Upper lobe of left lung (tissue), 6 donors: ENCODE results near the gene FTO. TPM values are rescaled to one million over a fixed set of nuclear protein-coding genes. Genes with fewer than 3 reads are reported as not detected.
A peak's percentile ranks its signal among the peaks of the same experiment; 100 is the strongest.

Source experiments
- ATAC-seq, 2 donors: fragments of 200-7000 bp; cut with Tn5 transposase; one replicate each; pipeline ENCODE4 v1.9.1; 2022; ENCODE audit warnings: mild to moderate bottlenecking in 2 of 2, moderate library complexity in 2 of 2; ENCODE audit not compliant: low FRiP score in 2 of 2
- DNase-seq, 2 donors: peaks; one replicate each; pipeline ENCODE4 v3.0.0-alpha.2; 2019 to 2020
- H3K27ac ChIP-seq, 4 donors: fragments of 200-600 bp; sonication (generic); one replicate each; pipeline ENCODE4 v1.5.1; 2016 to 2019
- H3K27me3 ChIP-seq, 4 donors: fragments of 200-600 bp; sonication (generic); one replicate each; pipeline ENCODE4 v1.5.1; 2017 to 2019
- H3K36me3 ChIP-seq, 4 donors: fragments of 200-600 bp; sonication (generic); one replicate each; pipeline ENCODE4 v1.5.1; 2016 to 2019
- H3K4me1 ChIP-seq, 4 donors: fragments of 200-600 bp; sonication (generic); one replicate each; pipeline ENCODE4 v1.5.1; 2018 to 2019
- H3K4me3 ChIP-seq, 4 donors: fragments of 200-600 bp; sonication (generic); one replicate each; pipeline ENCODE4 v1.5.1; 2017 to 2019; ENCODE audit warnings: mild to moderate bottlenecking in 2 of 4, moderate library complexity in 1 of 4
- H3K9me3 ChIP-seq, 4 donors: fragments of 200-600 bp; sonication (generic); one replicate each; pipeline ENCODE4 v1.5.1; 2018 to 2019
- EP300 ChIP-seq, 4 donors: sonication (generic); formaldehyde crosslinking; IDR thresholded peaks; one replicate each; pipeline ENCODE4 v1.5.1; 2017; ENCODE audit warnings: antibody characterized with exemption in 4 of 4, control low read depth in 2 of 4
- POLR2A ChIP-seq, 4 donors: fragments of 450-650 bp; IDR thresholded peaks; one replicate each; pipeline ENCODE4 v1.5.1; 2016 to 2017; ENCODE audit warnings: antibody characterized with exemption in 4 of 4, mild to moderate bottlenecking in 2 of 4
- POLR2AphosphoS5 ChIP-seq, 2 donors: sonication (generic); formaldehyde crosslinking; IDR thresholded peaks; one replicate each; pipeline ENCODE4 v1.5.1; 2017; ENCODE audit warnings: antibody characterized with exemption in 2 of 2
- WGBS, 2 donors: methylation state at CpG; one replicate each; pipeline ENCODE4 v1.1.5; 2017 to 2018; 5-methylcytosine and 5-hydroxymethylcytosine counted together
- total RNA-seq, 6 donors: library from RNA; depleted of rRNA in 4 of 6; stranded (reverse); fragments of >200 nt in 4 of 6; gene quantifications; one replicate each; pipeline versions ENCODE4 v1.1.0 to v1.2.1, GENCODE V29; 2016 to 2021
- TF ChIP-seq, protein P1 (sequence below), 6 experiments: fragments of 450-650 bp in 4 of 6; fragments of 200-600 bp in 2 of 6; sonication (generic) in 2 of 6; IDR thresholded peaks; one replicate each; pipeline ENCODE4 v1.5.1; 2016 to 2019; ENCODE audit warnings: antibody characterized with exemption in 6 of 6
- donor health status: DM: no; HTN: no; CAD: no; lungs with moderate emphysema.
- donor health status: DM: no; HTN: yes; CAD: no; lungs with severe emphysema.

Gene FTO
- total RNA-seq, 6 donors from 2014 or later: 62.9 to 114 (median 75.4) TPM

DNA sequence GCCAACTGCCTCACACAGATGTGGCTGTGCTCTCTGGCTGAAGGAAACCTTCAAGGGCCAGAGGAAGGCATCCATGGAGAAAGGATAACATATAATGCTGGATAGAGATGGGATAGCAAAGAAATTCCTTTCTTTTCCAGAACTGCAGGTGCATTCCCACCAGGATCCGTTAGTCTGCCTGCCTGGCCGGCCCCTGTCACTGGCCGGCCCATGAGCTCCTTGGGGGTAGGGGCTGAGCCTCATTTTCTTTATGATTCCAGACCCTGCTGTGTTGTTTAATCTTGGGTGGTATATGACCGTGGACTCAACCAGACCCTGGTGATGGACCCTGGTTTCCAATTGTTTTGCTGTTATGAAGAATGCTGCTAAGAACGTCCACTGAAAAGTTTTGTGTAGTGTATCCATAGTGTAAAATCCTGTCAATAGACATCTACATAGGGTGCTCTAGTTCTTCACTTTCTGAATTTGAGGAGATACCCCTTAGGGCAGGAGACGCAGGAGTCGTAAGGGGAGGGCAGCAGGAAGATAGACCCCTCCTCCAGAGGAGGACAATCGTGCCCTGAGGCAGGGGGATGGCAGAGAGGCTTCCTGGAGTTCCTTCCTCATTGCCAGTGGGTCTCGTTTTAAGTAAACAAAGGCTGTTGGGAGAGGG, 489.2 kb downstream of the FTO start:
- WGBS, 2 donors: 58 to 60% methylated on average over 6 to 9 of the region's 9 CpGs
- DNase-seq: no peak
- H3K27ac ChIP-seq: peak overlapping the region in 2 of 4 donors; percentile 71 to 82
- no peaks in the 10 kb centered on the region for H3K36me3 ChIP-seq
- no peaks in the 10 kb centered on the region for H3K27me3 ChIP-seq
- no peak for ATAC-seq
- TF ChIP-seq POLR2A (IDR thresholded peaks at IDR 0.05): no peak
- TF ChIP-seq, protein P1, sequence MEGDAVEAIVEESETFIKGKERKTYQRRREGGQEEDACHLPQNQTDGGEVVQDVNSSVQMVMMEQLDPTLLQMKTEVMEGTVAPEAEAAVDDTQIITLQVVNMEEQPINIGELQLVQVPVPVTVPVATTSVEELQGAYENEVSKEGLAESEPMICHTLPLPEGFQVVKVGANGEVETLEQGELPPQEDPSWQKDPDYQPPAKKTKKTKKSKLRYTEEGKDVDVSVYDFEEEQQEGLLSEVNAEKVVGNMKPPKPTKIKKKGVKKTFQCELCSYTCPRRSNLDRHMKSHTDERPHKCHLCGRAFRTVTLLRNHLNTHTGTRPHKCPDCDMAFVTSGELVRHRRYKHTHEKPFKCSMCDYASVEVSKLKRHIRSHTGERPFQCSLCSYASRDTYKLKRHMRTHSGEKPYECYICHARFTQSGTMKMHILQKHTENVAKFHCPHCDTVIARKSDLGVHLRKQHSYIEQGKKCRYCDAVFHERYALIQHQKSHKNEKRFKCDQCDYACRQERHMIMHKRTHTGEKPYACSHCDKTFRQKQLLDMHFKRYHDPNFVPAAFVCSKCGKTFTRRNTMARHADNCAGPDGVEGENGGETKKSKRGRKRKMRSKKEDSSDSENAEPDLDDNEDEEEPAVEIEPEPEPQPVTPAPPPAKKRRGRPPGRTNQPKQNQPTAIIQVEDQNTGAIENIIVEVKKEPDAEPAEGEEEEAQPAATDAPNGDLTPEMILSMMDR (IDR thresholded peaks at IDR 0.05): no peak
- peaks cover 0 to 5% (median 0%) of the 10 kb centered on the region in 4 donors for H3K9me3 ChIP-seq
- H3K4me1 ChIP-seq: peaks cover 0 to 16% (median 5%) of the 10 kb centered on the region in 4 donors
- H3K4me3 ChIP-seq: no peak overlapping the region

DNA sequence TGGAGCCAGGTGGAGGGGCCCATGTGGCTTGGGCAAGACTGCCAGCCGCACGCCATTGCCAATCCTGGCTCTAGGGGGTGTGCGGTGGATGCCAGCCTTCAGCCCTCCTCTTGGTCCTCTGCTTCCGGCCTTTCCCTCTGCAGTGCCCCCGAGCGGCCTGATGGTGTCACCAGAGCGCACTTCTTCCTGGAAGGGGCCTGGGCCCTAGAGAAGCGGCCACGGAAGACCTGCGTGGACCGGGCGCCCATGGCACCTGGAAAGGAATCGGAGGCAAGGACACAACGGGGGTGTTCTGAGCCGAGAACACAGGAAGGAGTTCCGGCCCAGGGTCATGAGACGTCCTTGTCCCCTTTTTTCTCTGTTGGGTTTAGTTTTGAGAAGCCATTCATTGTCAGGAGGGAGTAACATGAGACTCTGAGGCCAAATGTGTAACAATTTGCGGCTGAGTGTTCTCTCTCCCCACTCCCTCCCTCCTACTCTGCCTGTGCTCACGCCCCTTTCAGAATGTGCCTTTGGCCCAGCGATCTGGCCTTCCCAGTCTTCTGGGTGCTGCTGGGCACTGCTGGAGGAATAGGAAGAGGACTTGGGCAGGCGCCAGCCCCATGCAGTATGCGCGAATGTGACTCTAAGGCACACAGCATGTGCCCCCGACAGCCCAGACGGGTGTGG, 489.8 kb downstream of the FTO start:
- peak; percentile 83 to 91 for DNase-seq

DNA sequence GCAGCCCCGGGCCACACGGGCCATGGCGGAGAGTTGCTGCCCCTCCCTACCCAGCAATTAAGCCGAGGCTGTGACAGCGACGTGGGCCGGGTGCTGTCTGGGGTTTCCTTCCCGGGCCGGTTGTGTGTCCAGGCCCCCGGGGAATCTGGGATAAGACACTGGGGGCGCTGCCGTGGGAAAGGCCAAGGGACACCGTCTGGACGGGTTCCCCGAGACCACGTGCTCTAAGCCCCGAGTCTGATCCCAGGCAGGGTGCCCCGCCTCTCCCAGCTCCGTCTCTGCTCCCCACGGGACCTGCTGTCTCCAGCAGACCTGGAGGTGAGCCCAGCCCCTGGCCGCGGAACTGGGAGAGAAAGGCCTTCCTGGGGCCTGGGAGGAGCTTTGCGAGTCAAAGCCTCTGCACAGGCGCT, 490.4 kb downstream of the FTO start:
- ATAC-seq: peak; percentile 55 to 73
- peak overlapping the region; percentile 70 to 91 (median 76) for H3K27ac ChIP-seq

More for the DNA sequence above, 489.8 kb downstream of the FTO start:
- peak; percentile 92 to 93 for ATAC-seq
- H3K27ac ChIP-seq: peak overlapping the region; percentile 70 to 91 (median 76)
- H3K4me1 ChIP-seq: peaks cover 0 to 16% (median 5%) of the 10 kb centered on the region in 4 donors
- no peaks in the 10 kb centered on the region for H3K27me3 ChIP-seq
- no peaks in the 10 kb centered on the region for H3K36me3 ChIP-seq
- peak in 1 of 2 donors; percentile 28 for TF ChIP-seq POLR2AphosphoS5 (IDR thresholded peaks at IDR 0.05)
- TF ChIP-seq EP300 (IDR thresholded peaks at IDR 0.05): no peak
- TF ChIP-seq POLR2A (IDR thresholded peaks at IDR 0.05): peak in 1 of 4 donors; percentile 53
- TF ChIP-seq, protein P1 (IDR thresholded peaks at IDR 0.05): peak; percentile 74 to 94 (median 86)
- H3K9me3 ChIP-seq: peaks cover 0 to 5% (median 0%) of the 10 kb centered on the region in 4 donors
- peak overlapping the region in 3 of 4 donors; percentile 24 to 44 (median 32) for H3K4me3 ChIP-seq
- WGBS, 2 donors: 21% methylated on average over 20 to 25 of the region's 25 CpGs

DNA sequence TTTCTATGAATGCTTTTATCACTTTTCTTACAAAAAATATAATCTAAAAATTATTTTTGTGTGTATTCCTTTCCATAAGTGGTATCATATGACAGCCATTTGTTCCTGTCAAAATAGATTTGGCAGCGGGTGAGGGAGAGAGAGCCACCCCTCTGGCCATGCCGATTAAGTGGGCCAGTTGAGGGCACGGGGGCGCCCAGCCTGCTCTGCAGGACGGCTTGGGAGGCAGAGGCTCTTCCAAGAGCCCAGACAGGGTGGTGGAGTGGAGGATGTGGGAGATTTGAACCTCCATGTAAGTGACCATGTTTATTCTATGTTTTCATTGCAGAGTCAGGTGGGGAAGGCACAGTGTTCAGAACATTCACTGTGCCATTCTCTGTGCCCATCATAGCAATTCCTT, 493.8 kb downstream of the FTO start:
- peaks cover 0 to 16% (median 5%) of the 10 kb centered on the region in 4 donors for H3K4me1 ChIP-seq
- ATAC-seq (no peak), DNase-seq (peak in 1 of 2 donors; percentile 52)
- no peaks in the 10 kb centered on the region for H3K9me3 ChIP-seq
- no peak overlapping the region for H3K27ac ChIP-seq
- no peaks in the 10 kb centered on the region for H3K36me3 ChIP-seq
- 67 to 87% methylated on average over 5 of the region's 5 CpGs for WGBS, 2 donors
- H3K4me3 ChIP-seq: no peak overlapping the region
- H3K27me3 ChIP-seq: no peaks in the 10 kb centered on the region
- TF ChIP-seq, protein P1 (IDR thresholded peaks at IDR 0.05): no peak
- TF ChIP-seq POLR2A (IDR thresholded peaks at IDR 0.05) (no peak), POLR2AphosphoS5 (IDR thresholded peaks at IDR 0.05) (no peak), EP300 (IDR thresholded peaks at IDR 0.05) (no peak)

More for the DNA sequence above, 490.4 kb downstream of the FTO start:
- no peaks in the 10 kb centered on the region for H3K36me3 ChIP-seq
- 42 to 48% methylated on average over 7 to 18 of the region's 24 CpGs for WGBS, 2 donors
- H3K4me1 ChIP-seq: peaks cover 0 to 16% (median 5%) of the 10 kb centered on the region in 4 donors
- TF ChIP-seq EP300 (IDR thresholded peaks at IDR 0.05) (no peak), POLR2AphosphoS5 (IDR thresholded peaks at IDR 0.05) (no peak), POLR2A (IDR thresholded peaks at IDR 0.05) (no peak)
- TF ChIP-seq, protein P1 (IDR thresholded peaks at IDR 0.05): no peak
- peaks cover 0 to 5% (median 0%) of the 10 kb centered on the region in 4 donors for H3K9me3 ChIP-seq
- peak overlapping the region in 3 of 4 donors; percentile 24 to 44 (median 32) for H3K4me3 ChIP-seq
- peak; percentile 78 to 84 for DNase-seq
- no peaks in the 10 kb centered on the region for H3K27me3 ChIP-seq
